ENCODE results near the gene SCN2A. TPM values are rescaled to one million over a fixed set of nuclear protein-coding genes. Genes with fewer than 3 reads are reported as not detected.

SCN2A gene
- total and polyA plus RNA-seq, 9 of the 15 experiments (the other 6 are each of a cell fraction or from before 2014, with no cell fraction given), result 0.08 to 0.69 (median 0.31) TPM; not detected in 1

DNA sequence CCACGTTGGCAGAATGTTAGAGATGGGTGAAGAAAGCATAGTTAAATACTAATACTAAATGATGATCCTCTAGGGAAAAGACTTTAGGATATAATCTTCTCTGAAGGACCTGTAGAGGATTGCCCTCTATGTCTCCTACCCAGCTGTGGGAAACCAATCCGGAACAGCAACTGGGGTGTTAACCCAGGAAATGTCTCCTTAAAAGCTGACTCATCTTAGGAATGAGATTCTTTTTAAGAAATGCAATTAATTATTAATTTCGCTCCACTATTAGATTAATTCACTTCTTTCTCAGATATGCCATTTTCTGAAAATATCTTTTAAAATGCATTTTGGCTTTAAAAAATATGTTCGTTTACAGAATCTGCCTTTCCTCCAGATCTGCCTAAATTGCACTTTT is 42.8 kb upstream of the SCN2A start:
- Histone ChIP-seq H3K4me2 (ENCODE audit: insufficient read depth, low read length) (no peak overlapping the region), H3K4me3 (no peak overlapping the region), H3K4me1 (replicated peaks in 1 of 2; ENCODE audit: control insufficient read depth in 2 of 2, insufficient read depth in 2 of 2, low read length in 2 of 2) (no peaks in the 10 kb centered on the region), H3K27ac (ENCODE audit: extremely low read depth, low read depth, low read length) (no peak overlapping the region), H3K79me2 (ENCODE audit: control insufficient read depth, insufficient read depth, low read length) (no peaks in the 10 kb centered on the region), H4K20me1 (replicated peaks; ENCODE audit: control insufficient read depth, insufficient read depth, low read length) (no peaks in the 10 kb centered on the region), H3K36me3 (ENCODE audit: control insufficient read depth, insufficient read depth, low read length) (no peaks in the 10 kb centered on the region), H3K27me3 (ENCODE audit: control insufficient read depth in 2 of 2, insufficient read depth in 2 of 2, low read length in 2 of 2) (no peaks in the 10 kb centered on the region), H2AFZ (ENCODE audit: low read depth, low read length) (no peak overlapping the region), H3K9ac (ENCODE audit: insufficient read depth in 1 of 2, low read depth in 2 of 2, low read length in 2 of 2) (no peak overlapping the region), H3K9me3 (replicated peaks; ENCODE audit: control insufficient read depth, insufficient read depth, low read depth, low read length) (0 out of 2 replicates have a peak, but pooled peaks cover 2% of the 10 kb centered on the region), H3K9me1 (ENCODE audit: control insufficient read depth, insufficient read depth, low read length) (no peaks in the 10 kb centered on the region)
- ChIA-PET CTCF (ENCODE audit: low intra/inter-chr PET ratio) (no interaction called here), POLR2A (no interaction called here)
- WGBS (ENCODE audit: insufficient coverage, low coverage, missing lambda C conversion rate), result 3% methylated on average over 4 of the region's 4 CpGs
- intact Hi-C loops (cut with micrococcal nuclease), result no loop called here
- no peak for DNase-seq (ENCODE audit: extremely low read depth in 1 of 4, low spot score in 3 of 4)
- no TSS peak for BruUV-seq (replicated peaks)
- FAIRE-seq, result no peak
- no peak for ATAC-seq
- in situ Hi-C loops (cut with MboI), result no loop called here
- no peak for TF ChIP-seq PHB2 (IDR thresholded peaks at IDR 0.05; ENCODE audit: low read depth)
- TF ChIP-seq, protein P1, sequence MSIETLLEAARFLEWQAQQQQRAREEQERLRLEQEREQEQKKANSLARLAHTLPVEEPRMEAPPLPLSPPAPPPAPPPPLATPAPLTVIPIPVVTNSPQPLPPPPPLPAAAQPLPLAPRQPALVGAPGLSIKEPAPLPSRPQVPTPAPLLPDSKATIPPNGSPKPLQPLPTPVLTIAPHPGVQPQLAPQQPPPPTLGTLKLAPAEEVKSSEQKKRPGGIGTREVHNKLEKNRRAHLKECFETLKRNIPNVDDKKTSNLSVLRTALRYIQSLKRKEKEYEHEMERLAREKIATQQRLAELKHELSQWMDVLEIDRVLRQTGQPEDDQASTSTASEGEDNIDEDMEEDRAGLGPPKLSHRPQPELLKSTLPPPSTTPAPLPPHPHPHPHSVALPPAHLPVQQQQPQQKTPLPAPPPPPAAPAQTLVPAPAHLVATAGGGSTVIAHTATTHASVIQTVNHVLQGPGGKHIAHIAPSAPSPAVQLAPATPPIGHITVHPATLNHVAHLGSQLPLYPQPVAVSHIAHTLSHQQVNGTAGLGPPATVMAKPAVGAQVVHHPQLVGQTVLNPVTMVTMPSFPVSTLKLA (conservative IDR thresholded peaks at IDR 0.05), result no peak
- TF ChIP-seq CBX1 (IDR thresholded peaks at IDR 0.05; ENCODE audit: low read depth), result no peak

DNA sequence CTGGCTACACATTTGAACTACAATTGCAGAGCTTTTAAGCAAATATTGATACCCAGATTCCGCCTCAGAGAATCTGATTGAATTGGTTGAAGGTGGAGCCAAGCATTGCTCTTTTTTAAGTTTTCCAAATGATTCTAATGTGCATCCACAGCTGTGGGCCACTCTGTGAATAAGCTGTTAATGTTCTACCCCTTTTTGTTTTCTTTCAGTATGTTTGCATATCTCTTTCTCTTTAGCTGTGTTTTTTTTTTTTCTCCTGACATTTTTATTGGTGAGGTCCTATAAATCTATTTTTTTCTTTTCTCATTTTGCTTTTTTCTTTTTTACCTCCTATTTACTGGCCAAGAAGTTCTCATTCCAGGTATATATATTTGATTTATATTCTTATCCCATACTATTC is 41.9 kb upstream of the SCN2A start:
- H3K36me3 ChIP-seq (ENCODE audit: control insufficient read depth, insufficient read depth, low read length), result no peaks in the 10 kb centered on the region
- ChIA-PET POLR2A (no interaction called here), CTCF (ENCODE audit: low intra/inter-chr PET ratio) (no interaction called here)
- ATAC-seq (no peak), FAIRE-seq (no peak), DNase-seq (ENCODE audit: extremely low read depth in 1 of 4, low spot score in 3 of 4) (no peak)
- no peaks in the 10 kb centered on the region for H3K27me3 ChIP-seq (ENCODE audit: control insufficient read depth in 2 of 2, insufficient read depth in 2 of 2, low read length in 2 of 2)
- BruUV-seq (replicated peaks), result no TSS peak
- H4K20me1 ChIP-seq (replicated peaks; ENCODE audit: control insufficient read depth, insufficient read depth, low read length), result no peaks in the 10 kb centered on the region
- in situ Hi-C loops (cut with MboI) (no loop called here), intact Hi-C loops (cut with micrococcal nuclease) (no loop called here)
- no peaks in the 10 kb centered on the region for H3K4me1 ChIP-seq (replicated peaks in 1 of 2; ENCODE audit: control insufficient read depth in 2 of 2, insufficient read depth in 2 of 2, low read length in 2 of 2)
- no peak overlapping the region for H3K4me2 ChIP-seq (ENCODE audit: insufficient read depth, low read length)
- H2AFZ ChIP-seq (ENCODE audit: low read depth, low read length), result no peak overlapping the region
- TF ChIP-seq BRF1 (IDR thresholded peaks at IDR 0.05; ENCODE audit: borderline replicate concordance, extremely low read depth, insufficient read length), result no peak
- TF ChIP-seq ZBTB7A (IDR thresholded peaks at IDR 0.05; ENCODE audit: borderline replicate concordance, control insufficient read depth, low read depth, low read length), result no peak
- no peak overlapping the region for H3K9ac ChIP-seq (ENCODE audit: insufficient read depth in 1 of 2, low read depth in 2 of 2, low read length in 2 of 2)
- no peak overlapping the region for H3K4me3 ChIP-seq
- 0 out of 2 replicates have a peak, but pooled peaks cover 2% of the 10 kb centered on the region for H3K9me3 ChIP-seq (replicated peaks; ENCODE audit: control insufficient read depth, insufficient read depth, low read depth, low read length)
- no peaks in the 10 kb centered on the region for H3K9me1 ChIP-seq (ENCODE audit: control insufficient read depth, insufficient read depth, low read length)
- 4% methylated on average over 1 of the region's 1 CpG for WGBS (ENCODE audit: insufficient coverage, low coverage, missing lambda C conversion rate)
- H3K27ac ChIP-seq (ENCODE audit: extremely low read depth, low read depth, low read length), result no peak overlapping the region
- H3K79me2 ChIP-seq (ENCODE audit: control insufficient read depth, insufficient read depth, low read length), result no peaks in the 10 kb centered on the region
